Right ventricle myocardium superior (tissue), 1 donor: ENCODE results near the gene THRSP. TPM values are rescaled to one million over a fixed set of nuclear protein-coding genes. Genes with fewer than 3 reads are reported as not detected.
A peak's percentile ranks its signal among the peaks of the same experiment; 100 is the strongest.
"Not testable (repeated sequence)": the region's sequence is repeated elsewhere in the genome, so short reads cannot be mapped to it uniquely, and the experiment has no call there.

Source experiments
- ATAC-seq: fragments of 200-7000 bp; cut with Tn5 transposase; one replicate; pipeline ENCODE4 v1.9.1; 2020; ENCODE audit warnings: mild to moderate bottlenecking; ENCODE audit not compliant: poor library complexity
- DNase-seq: peaks from one replicate; pipeline ENCODE4 v3.0.0-alpha.2; 2020
- intact Hi-C: fragments of 100-400 bp; cut with DNase I; formaldehyde crosslinking; loops from one replicate; pipeline ENCODE4 v1.11.2; 2022
- total RNA-seq: library from RNA; stranded (reverse); fragmentation: NEBNext Ultra II Directional; extraction: Animal tissue kit (Norgen Biotek cat#: 25700); gene quantifications from one replicate; pipeline ENCODE4 v1.2.1, GENCODE V29; 2021
- donor health status: DM: no; HTN: yes; CAD: no; lungs with severe emphysema.

The THRSP gene
- total RNA-seq, 1 donor from 2014 or later = 2.6 TPM

DNA sequence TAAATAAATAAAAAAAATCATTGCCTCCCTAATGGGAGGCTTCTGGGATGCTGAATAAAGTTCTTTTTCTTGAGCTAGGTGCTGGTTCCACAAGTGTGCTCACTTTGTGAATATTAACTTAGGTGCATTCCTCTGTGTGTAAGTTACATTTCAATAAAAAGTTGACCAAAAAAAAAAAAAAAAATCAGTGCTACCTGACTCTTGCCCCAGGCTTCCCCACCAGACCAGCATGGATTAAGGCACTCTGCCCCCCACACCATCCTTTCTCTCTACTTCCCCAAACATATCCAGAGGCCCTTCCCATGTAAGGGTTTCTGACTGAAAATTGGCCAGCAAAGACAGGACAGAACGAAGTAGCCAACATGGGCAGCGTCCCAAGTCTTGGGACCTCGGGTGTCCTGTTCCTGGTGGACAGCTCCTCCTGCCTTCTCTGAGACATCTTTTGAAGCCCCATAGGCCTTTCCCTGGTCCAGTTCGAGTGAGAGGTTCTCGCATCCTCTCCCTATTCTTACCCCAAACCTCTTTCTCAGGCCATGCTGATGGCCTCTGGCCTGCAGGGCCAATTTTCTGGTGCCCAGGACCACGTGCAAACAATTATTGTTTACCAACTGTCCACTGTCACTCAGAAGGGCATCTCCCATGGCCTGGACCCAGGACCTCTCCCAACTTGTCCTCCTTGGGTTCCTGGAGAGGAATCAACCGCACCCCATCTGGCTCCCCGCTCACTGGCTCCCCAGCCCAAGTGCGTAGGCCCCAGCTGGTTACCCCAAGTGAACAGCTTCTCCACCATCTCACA lies 25.6 kb upstream of the THRSP start:
- intact Hi-C loops = no loop called here
- ATAC-seq (no peak), DNase-seq (no peak)

DNA sequence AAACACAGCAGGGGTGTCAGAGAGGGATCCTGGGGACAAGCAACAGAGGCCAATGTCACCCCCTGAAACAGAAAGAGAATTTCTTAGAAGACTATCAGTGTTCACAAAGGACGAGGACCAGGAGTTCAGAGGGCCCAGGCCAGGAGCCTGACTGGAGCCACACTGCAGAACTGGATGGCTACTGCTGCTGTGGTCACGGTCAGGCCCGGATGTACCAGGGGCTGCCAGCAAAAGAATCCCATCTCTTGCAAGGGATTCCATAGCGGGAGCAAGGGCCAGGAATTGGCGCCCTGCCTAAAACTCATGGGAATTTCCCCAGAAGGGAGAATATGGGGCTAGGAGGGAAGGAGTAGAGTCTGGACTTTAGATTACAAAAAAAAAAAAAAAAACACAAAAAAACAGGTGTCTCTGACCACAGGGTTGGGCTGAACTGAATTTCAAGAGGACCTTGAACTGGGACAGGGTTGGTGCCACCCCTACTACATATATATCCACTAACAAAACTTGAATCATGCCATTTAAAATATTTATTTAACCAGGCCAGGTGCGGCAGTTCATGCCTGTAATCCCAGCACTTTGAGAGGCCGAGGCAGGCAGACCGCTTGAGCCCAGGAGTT lies 24.9 kb upstream of the THRSP start:
- ATAC-seq = no peak
- intact Hi-C loops = no loop called here
- DNase-seq = no peak

DNA sequence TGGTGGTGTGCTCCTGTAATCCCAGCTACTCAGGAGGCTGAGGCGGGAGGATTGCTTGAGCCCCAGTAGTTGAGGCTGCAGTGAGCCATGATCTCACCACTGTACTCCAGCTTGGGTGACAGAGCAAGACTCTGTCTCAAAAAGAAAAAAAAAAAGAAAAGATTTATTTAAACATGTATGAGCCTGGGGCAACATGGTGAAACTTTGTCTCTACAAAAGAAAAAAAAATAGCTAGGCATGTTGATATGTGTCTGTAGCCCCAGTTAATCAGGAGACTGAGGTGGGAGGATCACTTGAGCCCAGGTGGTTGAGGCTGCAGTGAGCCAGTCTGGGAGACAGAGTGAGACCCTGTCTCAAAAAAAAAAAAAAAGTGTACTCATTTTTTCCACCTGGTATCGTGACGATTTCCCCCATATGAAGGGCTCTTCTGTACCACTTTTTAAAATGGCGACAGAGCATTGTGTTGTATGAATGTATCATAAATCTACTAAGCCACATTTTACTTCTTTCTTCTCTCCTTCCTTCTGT lies 24.2 kb upstream of the THRSP start:
- no peak for DNase-seq
- no peak for ATAC-seq
- intact Hi-C loops = no loop called here

DNA sequence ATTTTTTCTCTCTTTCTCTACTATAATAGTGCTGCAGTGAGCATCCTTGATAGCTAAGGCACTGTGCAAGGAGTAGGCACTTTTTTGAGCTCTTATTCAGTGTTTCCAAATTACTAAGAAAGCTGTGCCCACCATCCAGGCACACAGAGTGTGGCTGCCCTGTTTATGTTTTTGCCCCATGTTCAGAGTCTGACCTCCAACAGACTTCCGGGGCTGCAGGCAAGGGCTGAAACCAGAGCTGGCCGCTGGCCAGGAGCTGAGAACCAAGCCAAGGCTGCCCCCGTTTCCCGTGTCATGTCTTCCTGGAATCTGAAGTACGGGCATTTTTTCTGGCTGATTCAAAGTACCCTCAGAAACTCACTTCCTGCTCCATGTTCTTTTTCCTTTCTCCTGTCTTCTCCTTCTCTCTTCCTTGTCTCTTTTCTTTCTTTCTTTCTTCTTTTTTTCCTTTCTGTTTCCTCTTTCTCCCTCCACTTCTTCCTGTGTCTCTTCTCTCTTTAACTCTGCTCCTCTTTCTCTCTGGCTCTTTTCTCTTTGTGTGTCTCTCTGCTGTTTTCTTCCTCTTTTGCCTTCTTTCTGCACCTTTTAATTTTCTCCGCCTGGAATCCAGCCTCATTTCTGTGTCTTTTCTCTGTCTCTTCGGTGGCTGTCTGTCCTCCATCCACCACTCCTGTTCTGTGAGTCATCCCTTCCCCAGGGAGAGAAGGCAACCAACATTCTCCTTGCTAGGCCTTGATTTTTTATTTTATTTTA lies 23.6 kb upstream of the THRSP start:
- ATAC-seq = peak; percentile 83
- DNase-seq = peak; percentile 77
- intact Hi-C loops = no loop called here

DNA sequence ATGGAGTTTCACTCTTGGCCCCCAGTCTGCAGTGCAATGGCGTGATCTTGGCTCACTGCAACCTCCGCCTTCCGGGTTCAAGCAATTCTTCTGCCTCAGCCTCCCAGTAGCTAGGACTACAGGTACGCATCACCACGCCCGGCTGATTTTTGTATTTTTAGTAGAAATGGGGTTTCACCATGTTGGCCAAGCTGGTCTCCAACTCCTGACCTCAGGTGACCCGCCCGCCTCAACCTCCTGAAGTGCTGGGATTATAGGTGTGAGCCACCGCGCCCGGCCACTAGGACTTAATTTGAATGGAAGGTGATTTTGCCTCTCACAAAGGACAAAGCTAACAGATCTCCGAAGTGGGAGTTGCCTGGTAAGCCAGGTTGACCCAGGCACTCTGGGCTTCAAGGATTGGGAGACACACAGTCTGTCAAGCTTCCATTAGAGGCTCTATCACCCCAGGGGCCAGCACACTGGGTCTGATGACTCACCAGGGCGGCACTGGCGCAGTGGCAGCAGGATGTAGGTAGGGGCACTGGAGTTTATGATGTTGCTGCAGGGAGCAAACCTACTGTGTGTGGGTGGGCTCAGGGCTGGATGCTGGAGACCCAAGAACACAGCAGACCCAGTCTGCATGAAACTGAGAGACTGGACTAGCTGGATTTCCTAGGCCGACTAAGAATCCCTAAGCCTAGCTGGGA lies 22.8 kb upstream of the THRSP start:
- DNase-seq = no peak
- intact Hi-C loops = no loop called here
- no peak for ATAC-seq

DNA sequence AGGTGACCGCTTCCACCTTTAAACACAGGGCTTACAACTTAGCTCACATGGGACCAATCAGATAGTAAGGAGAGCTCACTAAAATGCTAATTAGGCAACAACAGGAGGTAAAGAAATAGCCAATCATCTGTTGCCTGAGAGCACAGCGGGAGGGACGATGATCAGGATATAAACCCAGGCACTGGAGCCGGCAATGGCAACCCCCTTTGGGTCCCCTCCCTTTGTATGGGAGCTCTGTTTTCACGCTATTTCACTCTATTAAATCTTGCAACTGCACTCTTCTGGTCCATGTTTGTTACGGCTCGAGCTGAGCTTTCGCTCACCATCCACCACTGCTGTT lies 22.3 kb upstream of the THRSP start:
- intact Hi-C loops, ATAC-seq, DNase-seq: not testable (repeated sequence)

DNA sequence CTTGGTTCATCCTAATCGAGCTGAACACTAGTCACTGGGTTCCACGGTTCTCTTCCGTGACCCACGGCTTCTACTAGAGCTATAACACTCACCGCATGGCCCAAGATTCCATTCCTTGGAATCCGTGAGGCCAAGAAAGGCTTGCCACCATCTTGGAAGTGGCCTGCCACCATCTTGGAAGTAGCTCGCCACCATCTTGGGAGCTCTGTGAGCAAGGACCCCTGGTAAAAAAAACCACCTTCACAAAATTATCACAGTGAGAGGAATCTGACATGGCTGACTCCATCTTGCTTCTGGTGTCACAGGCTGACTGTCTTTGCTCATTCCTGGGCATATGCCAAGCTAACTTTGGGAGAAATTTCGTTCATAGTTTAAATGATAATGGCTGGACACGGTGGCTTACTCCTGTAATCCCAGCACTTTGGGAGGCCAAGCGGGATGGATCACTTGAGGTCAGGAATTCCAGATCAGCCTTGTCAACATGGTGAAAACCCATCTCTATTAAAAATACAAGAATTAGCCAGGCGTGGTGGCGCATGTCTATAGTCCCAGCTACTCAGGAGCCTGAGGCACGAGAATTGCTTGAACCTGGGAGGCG lies 21.7 kb upstream of the THRSP start:
- intact Hi-C loops = no loop called here
- DNase-seq (no peak), ATAC-seq (no peak)

DNA sequence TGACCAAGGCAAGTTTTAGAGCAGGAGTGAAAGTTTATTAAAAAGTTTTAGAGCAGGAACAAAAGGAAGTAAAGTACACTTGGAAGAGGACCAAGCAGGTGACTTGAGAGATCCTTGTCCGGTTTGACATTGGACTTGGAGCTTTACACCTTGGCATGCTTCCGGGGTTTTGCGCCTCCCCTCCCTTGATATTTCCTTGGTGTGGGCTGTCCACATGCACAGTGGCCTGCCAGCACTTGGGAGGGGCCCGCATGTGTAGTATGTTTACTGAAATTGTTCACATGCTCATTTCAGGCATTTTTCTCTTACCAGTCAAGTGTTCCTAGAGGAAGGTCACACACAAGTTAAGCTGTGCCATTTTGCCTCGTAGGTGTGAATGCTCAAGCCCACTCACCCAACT lies 19.0 kb upstream of the THRSP start:
- intact Hi-C loops = no loop called here
- no peak for DNase-seq
- ATAC-seq = no peak

DNA sequence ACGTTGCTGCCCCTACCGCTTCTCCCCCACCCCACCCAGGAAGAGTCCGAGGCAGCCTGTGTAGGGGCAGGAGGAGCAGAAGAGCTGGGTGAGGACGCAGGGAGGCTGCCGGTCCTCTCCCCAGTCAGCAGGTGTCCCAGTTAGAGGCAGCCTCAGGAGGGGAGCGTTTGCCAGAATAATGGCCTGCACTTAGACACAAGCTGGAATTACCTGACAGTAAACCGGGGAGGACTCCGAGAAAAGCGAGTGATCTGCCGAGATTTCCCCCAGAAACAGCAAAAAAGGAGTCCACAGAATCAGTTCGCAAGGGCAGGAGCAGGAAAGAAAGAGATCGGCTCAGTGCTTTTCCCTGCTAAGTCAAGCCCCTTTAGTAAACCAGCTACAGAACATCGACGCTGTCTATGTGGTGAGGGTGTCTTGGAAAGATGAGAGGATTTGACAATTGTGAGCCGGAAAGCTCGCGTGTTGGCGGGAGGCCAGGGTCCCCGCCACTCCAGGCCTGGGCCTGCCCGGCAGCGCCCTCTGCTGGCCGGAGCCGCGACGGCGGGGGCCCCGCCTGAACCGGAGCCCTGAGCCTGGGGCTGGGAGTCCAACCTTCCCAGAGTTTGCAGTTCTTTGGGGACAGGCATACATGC lies 17.7 kb upstream of the THRSP start:
- ATAC-seq (peak; percentile 96), DNase-seq (peak; percentile 92)
- intact Hi-C loops = no loop called here

DNA sequence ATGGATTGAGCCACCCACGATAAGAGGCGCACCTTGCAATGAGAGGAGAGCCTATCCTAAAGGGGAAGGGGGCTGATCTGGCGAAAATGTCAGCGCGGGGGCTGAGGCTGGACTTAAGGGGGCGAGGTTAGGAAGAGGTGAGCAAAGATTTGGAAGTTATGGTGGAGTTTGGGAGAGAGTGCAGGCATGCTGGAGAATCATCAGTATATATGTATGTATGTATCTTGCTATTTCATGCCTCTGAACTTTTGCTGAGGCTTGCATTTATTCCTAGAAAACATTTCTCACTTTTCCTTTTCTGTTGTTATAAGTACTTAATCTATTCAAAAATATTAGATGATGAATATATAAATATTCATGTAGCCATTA lies 17.2 kb upstream of the THRSP start:
- ATAC-seq = no peak
- intact Hi-C loops = no loop called here
- DNase-seq = no peak

DNA sequence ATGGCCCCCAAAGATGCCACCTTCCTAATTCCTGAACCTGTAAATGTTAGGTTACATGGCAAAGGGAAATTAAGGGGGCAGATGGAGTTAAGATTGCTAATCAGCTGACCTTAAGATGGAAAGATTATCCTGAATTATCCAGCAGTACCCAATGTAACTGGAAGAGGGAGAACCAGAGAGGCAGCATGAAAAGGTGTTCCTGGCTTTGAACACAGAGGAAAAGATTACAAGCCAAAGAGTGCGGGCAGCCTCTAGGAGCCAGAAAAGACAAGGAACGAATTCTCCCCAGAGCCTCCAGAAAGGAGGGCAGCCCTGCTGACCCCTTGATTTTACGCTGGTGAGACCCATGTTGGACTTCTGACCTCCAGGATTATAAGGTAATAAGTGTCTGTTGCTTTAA lies 15.1 kb upstream of the THRSP start:
- ATAC-seq (no peak), DNase-seq (no peak)
- intact Hi-C loops = no loop called here

DNA sequence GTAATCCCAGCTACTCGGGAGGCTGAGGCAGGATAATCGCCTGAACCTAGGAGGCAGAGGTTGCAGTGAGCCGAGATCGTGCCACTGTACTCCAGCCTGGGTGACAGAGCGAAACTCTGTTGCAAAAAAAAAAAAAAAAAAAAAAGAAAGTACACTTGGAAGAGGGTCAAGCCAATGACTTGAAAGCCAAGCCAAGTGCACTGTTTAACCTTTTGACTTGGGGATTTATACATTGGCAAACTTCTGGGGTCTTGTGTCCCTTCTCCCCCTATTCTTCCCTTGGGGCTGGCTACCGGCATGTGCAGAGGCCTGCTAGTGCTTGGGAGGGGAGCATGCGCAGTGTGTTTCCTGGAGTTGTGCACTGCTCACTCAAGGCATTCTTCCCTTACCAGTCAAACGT lies 14.3 kb upstream of the THRSP start:
- intact Hi-C loops = no loop called here
- no peak for DNase-seq
- no peak for ATAC-seq

DNA sequence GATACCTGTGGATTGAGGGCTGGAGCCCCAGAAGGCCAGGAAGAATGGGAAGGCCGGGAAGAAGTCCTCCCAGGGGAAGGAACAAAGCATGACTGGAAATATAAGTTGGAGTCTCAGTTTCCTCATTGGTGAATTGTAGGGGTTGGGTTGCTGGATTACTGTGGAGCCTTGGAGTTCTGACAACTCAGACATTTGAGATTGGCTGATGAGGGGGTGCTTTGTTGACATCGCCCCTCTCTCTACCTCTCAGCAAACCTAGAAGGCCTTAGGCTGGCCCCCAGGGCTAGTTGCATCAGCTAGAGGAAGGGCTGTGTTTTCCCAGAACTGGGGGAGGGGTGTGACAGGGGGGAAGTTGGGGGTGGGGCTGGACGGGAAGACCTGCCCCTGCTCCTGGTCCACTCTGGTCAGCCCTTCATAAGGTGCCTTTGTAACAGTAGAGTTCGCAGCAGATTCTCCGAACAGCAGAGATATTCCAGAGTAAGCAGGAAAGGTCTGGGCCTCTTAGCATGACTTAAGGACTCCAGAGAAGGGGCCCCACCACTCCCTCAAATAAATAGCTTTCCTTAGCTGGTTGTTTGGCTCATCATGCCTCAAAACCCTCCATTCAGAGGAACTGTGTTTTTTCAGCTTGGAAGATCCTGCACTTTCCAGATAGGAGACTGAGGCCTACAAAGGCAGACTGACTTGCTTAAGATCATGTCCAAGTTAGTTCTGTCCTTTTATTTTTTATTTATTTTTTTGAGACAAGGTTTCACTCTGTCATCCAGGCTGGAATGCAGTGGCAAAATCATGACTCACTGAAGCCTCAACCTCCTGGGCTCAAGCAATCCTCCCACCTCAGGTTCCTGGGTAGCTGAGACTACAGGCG lies 12.5 kb upstream of the THRSP start:
- DNase-seq = no peak
- ATAC-seq = no peak
- intact Hi-C loops = no loop called here

DNA sequence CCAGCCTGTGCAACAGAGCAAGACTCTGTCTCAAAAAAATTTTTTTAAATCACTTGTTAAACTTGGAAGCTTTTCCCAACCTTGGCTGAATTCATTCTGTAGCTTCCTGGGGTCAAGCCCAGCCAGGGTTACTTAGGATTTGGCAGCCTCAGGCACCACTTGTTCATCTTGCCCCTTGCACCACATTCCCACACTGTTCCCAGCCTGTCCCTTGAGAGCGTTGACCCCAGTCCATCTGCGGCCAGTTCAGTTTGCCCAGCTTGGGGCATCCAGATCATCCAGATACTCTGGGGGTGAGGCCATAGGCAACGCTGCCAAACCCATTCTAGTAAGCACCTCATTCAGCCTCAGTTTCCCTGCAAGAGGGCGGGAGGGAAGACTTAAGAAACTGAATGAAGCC lies 8.7 kb upstream of the THRSP start:
- ATAC-seq = no peak
- DNase-seq = no peak
- intact Hi-C loops = no loop called here

DNA sequence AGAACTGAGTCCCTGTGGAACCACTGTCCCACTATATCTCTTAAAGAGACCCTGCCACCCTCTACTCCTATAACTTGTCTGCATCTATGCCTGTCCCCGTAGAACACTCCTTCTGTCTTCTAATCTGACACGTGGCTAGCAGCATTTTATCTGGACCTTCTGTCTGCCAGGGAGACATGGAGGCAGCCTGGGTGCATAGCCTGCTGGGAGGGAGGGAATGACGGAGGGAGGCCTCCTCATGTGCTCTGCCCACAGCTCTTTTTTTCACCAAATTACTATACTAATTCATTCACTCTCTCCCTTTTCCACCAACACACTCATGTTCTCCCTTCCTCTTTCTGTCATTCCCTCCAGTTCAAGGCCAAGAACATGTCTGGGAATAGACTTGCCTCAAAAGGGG lies 7.6 kb upstream of the THRSP start:
- DNase-seq (no peak), ATAC-seq (no peak)
- intact Hi-C loops = no loop called here

DNA sequence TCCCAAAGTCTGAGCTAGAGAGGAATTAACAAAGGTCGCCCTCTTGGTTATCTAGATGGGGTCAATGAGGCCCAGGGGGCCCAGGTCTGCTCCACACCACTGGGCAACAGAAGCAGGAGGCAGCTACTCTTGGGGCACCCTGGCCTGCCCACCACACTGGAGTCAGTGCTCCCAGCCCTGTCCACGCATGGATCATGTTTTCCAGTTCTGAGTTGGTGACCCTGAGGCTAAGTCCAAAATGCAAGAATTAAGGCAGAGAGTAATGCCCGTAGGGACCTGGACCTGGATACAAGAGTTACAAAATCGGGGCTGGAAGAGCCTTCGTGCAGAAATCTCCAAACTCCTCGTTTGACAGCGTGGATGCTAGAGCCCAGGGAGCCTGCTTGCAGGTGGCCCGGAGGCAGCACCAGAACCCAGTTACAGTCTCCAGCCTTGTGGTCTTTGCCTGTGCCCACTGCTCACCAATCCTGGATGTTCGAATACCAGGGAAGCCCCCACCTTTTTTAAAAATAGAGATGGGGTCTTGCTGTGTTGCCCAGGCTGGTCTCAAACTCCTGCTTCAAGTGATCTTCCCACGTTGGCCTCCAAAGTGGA lies 6.1 kb upstream of the THRSP start:
- intact Hi-C loops = no loop called here
- no peak for ATAC-seq
- no peak for DNase-seq

DNA sequence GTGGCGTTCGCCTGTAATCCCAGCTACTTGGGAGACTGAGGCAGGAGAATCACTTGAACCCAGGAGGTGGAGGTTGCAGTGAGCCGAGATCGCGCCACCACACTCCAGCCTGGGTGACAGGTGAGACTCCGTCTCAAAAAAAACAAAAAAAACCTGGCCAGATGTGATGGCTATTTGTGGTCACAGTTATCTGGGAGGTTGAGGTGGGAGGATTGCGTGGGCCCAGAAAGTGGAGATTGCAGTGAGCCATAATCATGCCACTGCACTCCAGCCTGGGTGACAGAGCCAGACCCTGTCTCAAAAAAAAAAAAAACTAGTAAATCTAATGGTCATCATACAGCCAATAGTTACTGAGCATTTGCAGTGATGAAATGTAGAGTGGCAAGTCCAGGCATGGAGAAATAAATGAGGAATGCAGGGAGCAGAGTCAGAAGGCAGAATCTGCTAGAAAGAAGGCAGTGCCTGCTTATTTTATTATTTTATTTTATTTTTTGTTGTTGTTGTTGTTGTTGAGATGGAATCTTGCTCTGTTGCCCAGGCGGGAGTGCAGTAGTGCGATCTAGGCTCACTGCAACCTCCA lies 3.8 kb upstream of the THRSP start:
- DNase-seq, intact Hi-C loops, ATAC-seq: not testable (repeated sequence)
